GM10248 (cell line): ENCODE measurements around the gene BRWD1.

Source experiments
- CTCF ChIA-PET: fragments of 300-600 bp; sonication (Branson Sonifier 250); formaldehyde crosslinking; extraction: SDS; loops from one replicate; lab custom pipeline; 2021; ENCODE audit warnings: antibody characterized with exemption; lab: Yijun Ruan, JAX
- POLR2A ChIA-PET: fragments of 350-650 bp; sonication (Branson Sonifier 250); formaldehyde crosslinking; extraction: SDS; loops from one replicate; lab custom pipeline; 2020; ENCODE audit warnings: antibody characterized with exemption; lab: Yijun Ruan, JAX
- DNase-seq: peaks from one replicate; pipeline ENCODE4 v3.0.0; 2012; ENCODE audit errors: extremely low spot score
- CTCF ChIP-seq: IDR thresholded peaks from 2 replicates; pipeline ENCODE4 v1.5.1; 2012; ENCODE audit warnings: mild to moderate bottlenecking, low read depth; ENCODE audit errors: extremely low read depth, missing control alignments, control extremely low read depth

BRWD1 gene

GRCh38 chr21:39313571-39314142, at the start of gene BRWD1:
TSS of gene BRWD1 (minus strand) at chr21:39313632. CDS start at chr21:39313491, 141 bp downstream.
- peak; percentile 85 for DNase-seq
- POLR2A ChIA-PET, result no interaction called here
- CTCF ChIA-PET, result interaction anchor here (1.0 to 2.3 kb wide), 4 partner anchors 13 to 137 kb away, joined by 3 to 10 read pairs (median 4); partner anchors contain the start of gene HMGN1
- peak; percentile 30 for TF ChIP-seq CTCF

GRCh38 chr21:39362733-39363132, 49.3 kb upstream of the BRWD1 start:
- DNase-seq, result no peak
- POLR2A ChIA-PET, result no interaction called here
- CTCF ChIA-PET, result interaction anchor here (1.3 to 2.1 kb wide), 3 partner anchors 11 to 25 kb away, joined by 3 to 8 read pairs (median 4); no protein-coding TSS in a partner anchor

GRCh38 chr21:39359382-39359781, 46.0 kb upstream of the BRWD1 start:
- no peak for TF ChIP-seq CTCF
- ChIA-PET CTCF (no interaction called here), POLR2A (no interaction called here)
- DNase-seq, result no peak

More at GRCh38 chr21:39362733-39363132, 49.3 kb upstream of the BRWD1 start:
- no peak for TF ChIP-seq CTCF

GRCh38 chr21:39353295-39353694, 39.9 kb upstream of the BRWD1 start:
- no peak for DNase-seq
- ChIA-PET CTCF (no interaction called here), POLR2A (no interaction called here)

GRCh38 chr21:39350094-39351005, 36.9 kb upstream of the BRWD1 start:
- TF ChIP-seq CTCF, result no peak
- no peak for DNase-seq
- ChIA-PET CTCF (no interaction called here), POLR2A (no interaction called here)

More at GRCh38 chr21:39353295-39353694, 39.9 kb upstream of the BRWD1 start:
- TF ChIP-seq CTCF, result no peak
